Stimulated activated CD8-positive, alpha-beta memory T cell treated with anti-CD3 and anti-CD28 coated beads, Interleukin-12 subunit alpha, Interleukin-12 subunit beta, amount 100 ng/mL, for 24 hours (primary cell): Measurements from ENCODE around the gene CNKSR3.

Source experiments
- DNase-seq: peaks from one replicate; pipeline ENCODE4 v3.0.0-alpha.2; 2020; ENCODE audit errors: extremely low read depth

The CNKSR3 gene

GRCh38 chr6:154383273-154383672 lies 127.2 kb downstream of the CNKSR3 start:
- DNase-seq = no peak

DNA sequence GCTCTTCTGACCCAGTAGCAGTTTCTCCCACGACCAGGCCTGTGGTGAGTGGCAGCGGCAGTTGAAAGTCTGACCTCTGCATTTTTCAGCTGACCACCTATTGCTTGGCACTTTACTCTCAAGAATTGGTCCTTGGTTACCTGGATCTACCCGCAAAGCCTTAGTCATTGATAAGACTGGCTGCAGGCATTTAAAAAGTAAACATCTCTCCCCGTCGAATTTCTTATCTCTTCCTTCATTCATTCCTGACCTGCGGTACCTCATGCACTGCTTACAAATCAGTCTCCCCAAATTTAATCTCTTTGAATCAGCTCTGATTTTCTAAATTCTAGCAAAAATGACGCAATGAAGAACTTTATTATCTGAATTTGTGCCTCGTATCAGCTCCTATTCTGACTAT lies 127.7 kb downstream of the CNKSR3 start:
- no peak for DNase-seq

- DNase-seq = no peak
Observed at GRCh38 chr6:154381548-154381947, 128.9 kb downstream of the CNKSR3 start.

DNA sequence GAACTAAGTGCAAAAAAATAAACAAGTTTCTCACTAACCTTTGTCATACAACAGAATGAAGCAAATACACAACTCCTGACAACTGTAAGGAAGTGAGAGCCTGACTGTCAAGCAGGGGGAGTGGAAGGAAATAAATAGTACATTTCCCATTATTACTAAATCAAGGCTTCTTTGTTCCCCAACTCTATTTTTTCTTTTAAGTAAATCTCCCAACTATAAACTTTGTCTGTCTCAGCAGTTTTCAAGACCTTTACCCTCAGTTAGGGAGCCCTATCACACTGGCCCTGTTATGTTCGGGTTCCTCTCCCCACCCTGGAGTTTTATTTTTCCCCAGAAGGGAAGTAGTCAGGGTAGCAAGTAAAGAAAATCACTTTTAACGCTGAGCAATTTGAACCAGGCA lies 129.7 kb downstream of the CNKSR3 start:
- DNase-seq = no peak

DNA sequence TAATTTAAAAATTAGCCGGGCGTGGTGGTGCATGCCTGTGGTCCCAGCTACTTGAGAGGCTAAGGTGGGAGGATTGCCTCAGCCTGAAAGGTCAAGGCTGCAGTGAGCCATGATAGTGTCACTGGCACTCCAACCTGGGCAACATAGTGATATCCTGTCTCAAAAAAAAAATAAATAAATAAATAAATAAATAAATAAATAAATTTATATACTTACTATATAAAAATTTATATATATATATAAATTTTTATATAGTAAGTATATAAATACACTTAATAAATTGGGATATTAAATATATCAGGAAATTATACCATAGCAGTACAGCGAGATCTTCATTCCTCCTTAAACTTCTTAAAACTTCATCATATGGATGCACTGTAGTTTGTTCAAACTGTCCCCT lies 130.9 kb downstream of the CNKSR3 start:
- no peak for DNase-seq

GRCh38 chr6:154378518-154378917 lies 132.0 kb downstream of the CNKSR3 start:
- no peak for DNase-seq

GRCh38 chr6:154377726-154378125 lies 132.8 kb downstream of the CNKSR3 start:
- no peak for DNase-seq

DNA sequence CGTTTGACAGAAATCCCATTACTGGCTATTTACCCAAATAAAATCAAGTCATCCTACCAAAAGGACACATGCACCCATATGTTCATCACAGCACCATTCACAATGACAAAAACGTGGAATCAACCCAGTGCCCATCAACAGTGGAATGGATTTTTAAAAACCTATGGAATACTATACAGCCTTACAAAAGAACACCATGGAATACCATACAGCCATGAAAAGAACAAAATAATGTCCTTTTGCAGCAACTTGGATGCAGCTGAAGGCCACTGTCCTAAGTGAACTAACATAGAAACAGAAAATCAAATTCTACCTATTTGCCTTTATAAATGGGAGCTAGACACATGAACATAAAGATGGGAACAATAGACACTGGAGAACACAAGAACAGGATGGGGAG lies 136.5 kb downstream of the CNKSR3 start:
- no peak for DNase-seq

GRCh38 chr6:154371281-154371680 lies 139.2 kb downstream of the CNKSR3 start:
- DNase-seq = no peak

DNA sequence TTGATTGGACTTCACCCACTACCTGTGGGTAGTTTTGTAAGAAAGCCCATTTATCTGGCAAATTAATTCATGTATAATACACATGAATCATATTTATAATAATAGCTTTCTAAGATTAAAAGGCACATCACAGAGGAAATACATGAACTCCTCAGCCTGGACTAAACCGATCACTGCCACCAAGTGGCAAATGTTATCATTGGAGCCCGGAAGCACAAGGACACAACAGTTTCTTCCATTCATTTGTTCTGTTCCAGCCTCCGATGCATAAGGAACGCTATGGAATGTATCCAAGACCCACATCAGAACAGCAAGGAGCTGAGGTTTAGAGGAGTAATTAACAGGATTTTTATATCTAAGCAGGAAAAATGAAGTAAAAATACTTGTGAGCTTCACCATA lies 139.9 kb downstream of the CNKSR3 start:
- DNase-seq = no peak

GRCh38 chr6:154367839-154368695 lies 142.4 kb downstream of the CNKSR3 start:
- DNase-seq = no peak

- no peak for DNase-seq
Observed at GRCh38 chr6:154367336-154367735, 143.1 kb downstream of the CNKSR3 start.

DNA sequence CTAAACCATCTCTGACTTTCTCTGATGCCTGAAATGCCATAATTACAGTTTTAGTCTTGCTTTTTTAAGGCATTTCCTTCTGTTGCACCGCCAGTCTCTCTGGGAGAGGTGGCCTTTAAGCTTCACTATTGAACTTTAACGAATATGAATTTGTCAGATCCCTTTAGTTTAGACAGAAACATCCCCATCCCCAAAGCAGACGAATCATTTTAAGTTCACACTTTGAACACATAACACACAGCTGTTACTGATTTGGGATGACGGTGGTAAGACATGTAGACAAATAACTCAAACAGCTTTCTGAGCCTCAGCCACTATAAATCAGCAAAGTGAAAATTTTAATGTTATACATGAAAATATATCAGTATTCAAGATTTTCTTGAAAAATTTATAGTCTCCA lies 146.7 kb downstream of the CNKSR3 start:
- DNase-seq = no peak

DNA sequence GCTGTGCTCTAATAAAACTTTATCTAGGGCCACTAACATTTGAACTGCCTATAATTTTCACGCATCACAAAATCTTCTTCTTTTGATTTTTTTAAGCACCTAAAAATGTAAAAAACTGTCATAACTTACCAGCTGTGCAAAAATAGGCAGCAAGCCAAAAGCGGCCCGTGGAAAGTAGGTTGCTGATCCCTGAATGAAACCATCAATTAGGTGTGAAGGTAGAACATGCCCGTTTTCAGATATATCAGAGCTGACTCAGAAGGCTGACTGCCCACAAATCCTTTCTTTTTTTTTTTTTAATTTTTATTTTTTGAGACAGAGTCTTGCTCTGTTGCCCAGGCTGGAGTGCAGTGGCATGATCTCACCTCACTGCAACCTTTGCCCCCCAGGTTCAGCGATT lies 149.0 kb downstream of the CNKSR3 start:
- DNase-seq = no peak

DNA sequence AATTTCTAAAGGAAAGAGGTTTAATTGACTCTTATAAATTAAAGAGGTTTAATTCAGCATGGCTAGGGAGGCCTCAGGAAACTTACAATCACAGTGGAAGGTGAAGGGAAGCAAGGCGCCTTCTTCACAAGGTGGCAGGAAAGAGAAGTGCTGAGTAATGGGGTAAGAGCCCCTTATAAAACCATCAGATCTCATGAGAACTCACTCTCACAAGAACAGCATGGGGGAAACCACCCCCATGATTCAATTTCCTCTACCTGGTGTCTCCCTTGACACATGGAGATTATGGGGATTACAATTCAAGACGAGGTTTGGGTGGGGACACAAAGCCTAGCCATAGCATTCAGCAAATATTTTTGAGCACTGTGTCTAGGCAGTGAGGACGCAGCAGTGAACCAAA lies 150.0 kb downstream of the CNKSR3 start:
- no peak for DNase-seq

DNA sequence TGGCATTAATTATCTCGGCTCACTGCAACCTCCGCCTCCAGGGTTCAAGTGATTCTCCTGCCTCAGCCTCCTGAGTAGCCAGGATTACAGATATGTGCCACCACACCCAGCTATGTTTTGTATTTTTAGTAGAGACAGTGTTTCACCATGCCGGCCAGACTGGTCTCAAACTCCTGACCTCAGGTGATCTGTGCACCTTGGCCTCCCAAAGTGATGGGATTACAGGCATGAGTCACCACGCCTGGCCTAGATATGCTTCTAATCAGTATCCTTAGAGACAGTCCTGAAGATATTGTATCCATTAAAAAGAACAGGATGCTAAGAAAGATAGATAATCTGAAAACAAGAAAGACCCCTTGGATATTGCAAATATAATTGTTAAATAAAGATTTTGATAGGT lies 150.8 kb downstream of the CNKSR3 start:
- no peak for DNase-seq

- no peak for DNase-seq
Observed at GRCh38 chr6:154359161-154359574, 151.3 kb downstream of the CNKSR3 start.

- DNase-seq = no peak
Observed at GRCh38 chr6:154358019-154358545, 152.4 kb downstream of the CNKSR3 start.

GRCh38 chr6:154356690-154357089 lies 153.8 kb downstream of the CNKSR3 start, which contains the start of gene IPCEF1:
IPCEF1 (minus strand) TSS chr6:154356803; CDS start chr6:154265947, 90,856 bp downstream.
- no peak for DNase-seq

GRCh38 chr6:154356113-154356512 lies 154.4 kb downstream of the CNKSR3 start:
- no peak for DNase-seq

DNA sequence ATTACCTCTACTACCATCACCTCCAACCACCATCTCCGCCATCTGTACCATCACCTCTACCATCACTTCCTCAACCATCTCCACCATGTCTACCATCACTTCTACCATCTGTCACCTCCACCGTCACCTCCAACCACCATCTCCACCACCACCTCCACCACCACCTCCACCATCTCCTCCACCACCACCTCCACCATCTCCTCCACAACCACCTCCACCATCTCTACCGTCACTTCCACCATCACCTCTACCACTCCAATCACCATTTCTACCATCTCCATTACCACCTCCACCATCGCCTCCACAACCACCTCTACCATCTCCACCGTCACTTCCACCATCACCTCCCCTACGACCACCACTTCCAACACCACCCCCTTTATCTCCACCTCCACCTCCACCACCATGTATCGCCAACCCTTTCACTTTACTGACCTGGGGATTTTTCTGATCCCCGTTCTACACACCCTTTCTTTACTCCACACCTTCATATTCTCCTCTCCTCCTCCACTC lies 156.2 kb downstream of the CNKSR3 start:
- no peak for DNase-seq

DNA sequence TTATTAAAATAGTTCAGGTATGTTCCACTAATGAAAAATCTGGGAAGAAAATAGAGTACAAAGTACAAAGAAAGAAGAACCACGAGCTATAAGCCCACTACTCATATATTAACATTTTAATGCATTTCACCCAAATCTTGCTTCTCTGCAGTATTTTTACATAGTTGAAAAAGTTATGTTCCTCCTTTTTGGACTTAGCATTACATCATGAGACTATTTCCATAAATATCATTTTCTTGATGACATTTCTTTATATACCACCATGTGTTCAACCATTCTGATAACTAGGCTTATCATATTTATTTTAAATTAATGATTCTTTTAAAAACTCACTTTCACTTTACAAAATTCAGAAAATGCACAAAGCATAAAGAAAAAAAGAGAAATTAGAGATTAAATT lies 156.9 kb downstream of the CNKSR3 start:
- DNase-seq = no peak

DNA sequence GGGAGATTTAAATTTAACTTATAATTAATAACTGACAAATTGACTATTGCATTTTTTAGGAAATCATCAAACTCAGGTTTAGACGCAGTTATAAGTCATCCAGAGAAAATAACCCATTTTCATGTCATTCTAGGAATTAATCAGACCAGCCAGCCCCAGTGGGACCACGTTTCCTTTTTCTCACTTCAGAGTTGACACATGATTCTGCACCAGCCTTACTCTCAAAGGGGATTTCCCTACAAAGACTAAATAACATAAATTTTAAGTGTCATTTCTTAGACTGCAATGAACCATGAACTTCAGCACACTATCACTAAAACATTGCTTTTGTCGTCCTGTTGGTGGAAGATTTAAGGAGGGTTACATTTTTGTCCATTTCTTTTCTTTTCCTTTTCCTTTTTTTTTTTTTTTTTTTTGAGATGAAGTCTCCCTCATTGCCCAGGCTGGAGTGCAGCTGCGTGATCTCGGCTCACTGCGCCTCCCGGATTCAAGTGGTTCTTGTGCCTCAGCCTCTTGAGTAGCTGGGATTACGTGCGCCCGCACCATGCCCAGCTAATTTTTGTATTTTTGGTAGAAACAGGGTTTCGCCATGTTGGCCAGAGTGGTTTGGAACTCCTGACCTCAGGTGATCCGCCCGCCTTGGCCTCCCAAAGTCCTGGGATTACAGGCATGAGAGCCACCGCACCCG lies 157.4 kb downstream of the CNKSR3 start:
- DNase-seq = peak; percentile 7
